ENCODE data around the gene NAA35.

The NAA35 gene

DNA sequence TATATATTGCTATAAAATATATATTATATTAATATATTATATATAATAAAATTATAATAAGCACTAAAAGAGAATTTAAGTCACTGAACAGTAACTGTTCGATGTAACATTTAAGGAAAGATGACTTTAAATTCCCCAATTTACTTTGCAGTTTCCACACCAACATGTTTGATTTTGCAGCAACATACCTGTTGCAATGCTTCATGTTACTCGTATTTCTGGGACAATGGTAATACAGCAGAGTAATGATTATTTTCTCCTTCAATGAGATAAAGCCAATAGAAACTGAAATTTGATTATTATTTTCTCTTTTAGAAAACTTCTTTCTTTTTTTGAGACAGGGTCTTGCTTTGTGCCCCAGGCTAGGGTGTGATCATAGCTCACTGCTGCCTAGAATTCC, 9.5 kb upstream of the NAA35 start:
- TF ChIP-seq TAF1 (IDR thresholded peaks at IDR 0.05; ENCODE audit: borderline replicate concordance, insufficient read depth, low read length) = no peak
- TF ChIP-seq POLR2AphosphoS5 (IDR thresholded peaks at IDR 0.05; ENCODE audit: low read depth, low read length) = no peak
- TF ChIP-seq REST (IDR thresholded peaks at IDR 0.05; ENCODE audit: insufficient read depth in 1 of 2, low read depth in 2 of 2, low read length in 2 of 2) = no peak
- TF ChIP-seq FOXP2 (optimal IDR thresholded peaks at IDR 0.05; ENCODE audit: borderline replicate concordance, extremely low read depth, extremely low read length, insufficient read depth) = no peak
- no peak for TF ChIP-seq SIN3A (IDR thresholded peaks at IDR 0.05; ENCODE audit: borderline replicate concordance, insufficient read depth, low read length)

DNA sequence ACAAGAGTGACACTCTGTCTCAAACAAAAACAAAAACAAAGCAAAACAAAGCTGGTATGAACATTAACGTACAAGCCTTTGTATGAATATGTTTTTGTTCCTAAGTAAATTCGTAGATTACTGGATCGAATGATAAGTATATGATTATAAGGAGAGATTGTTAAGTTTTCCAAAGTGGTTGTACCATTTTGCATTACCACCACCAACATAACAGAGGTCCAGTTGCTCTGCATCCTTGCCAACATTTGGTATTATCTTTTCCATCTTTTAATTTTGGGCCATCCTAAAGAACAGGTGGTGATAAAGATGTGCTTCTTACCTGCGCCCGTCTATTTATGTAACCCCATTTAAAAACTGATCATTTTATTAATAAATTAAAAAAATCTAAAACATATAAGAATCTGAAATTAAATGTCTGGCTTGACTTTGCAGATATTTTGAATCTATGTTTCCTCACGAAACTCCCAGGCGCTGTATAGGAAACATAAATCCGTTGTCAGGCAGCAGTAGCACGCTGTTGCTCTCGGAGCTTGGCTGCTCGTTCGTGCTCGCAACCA, 593 bp upstream of the NAA35 start:
- no peak for TF ChIP-seq REST (IDR thresholded peaks at IDR 0.05; ENCODE audit: insufficient read depth in 1 of 2, low read depth in 2 of 2, low read length in 2 of 2)
- TF ChIP-seq POLR2AphosphoS5 (IDR thresholded peaks at IDR 0.05; ENCODE audit: low read depth, low read length) = peak; percentile 56; the same call in 1 of the 2 replicates

GRCh38 chr9:85941622-85941940, 635 bp downstream of the NAA35 start:
- TF ChIP-seq FOXP2 (optimal IDR thresholded peaks at IDR 0.05; ENCODE audit: borderline replicate concordance, extremely low read depth, extremely low read length, insufficient read depth) (no peak), POLR2AphosphoS5 (IDR thresholded peaks at IDR 0.05; ENCODE audit: low read depth, low read length) (no peak), SIN3A (IDR thresholded peaks at IDR 0.05; ENCODE audit: borderline replicate concordance, insufficient read depth, low read length) (no peak), TAF1 (IDR thresholded peaks at IDR 0.05; ENCODE audit: borderline replicate concordance, insufficient read depth, low read length) (no peak), REST (IDR thresholded peaks at IDR 0.05; ENCODE audit: insufficient read depth in 1 of 2, low read depth in 2 of 2, low read length in 2 of 2) (no peak)

- TF ChIP-seq FOXP2 (optimal IDR thresholded peaks at IDR 0.05; ENCODE audit: borderline replicate concordance, extremely low read depth, extremely low read length, insufficient read depth) = no peak
- no peak for TF ChIP-seq TAF1 (IDR thresholded peaks at IDR 0.05; ENCODE audit: borderline replicate concordance, insufficient read depth, low read length)
- TF ChIP-seq POLR2AphosphoS5 (IDR thresholded peaks at IDR 0.05; ENCODE audit: low read depth, low read length) = no peak
- no peak for TF ChIP-seq SIN3A (IDR thresholded peaks at IDR 0.05; ENCODE audit: borderline replicate concordance, insufficient read depth, low read length)
- TF ChIP-seq REST (IDR thresholded peaks at IDR 0.05; ENCODE audit: insufficient read depth in 1 of 2, low read depth in 2 of 2, low read length in 2 of 2) = no peak
Measured at GRCh38 chr9:85941966-85942912, 1.3 kb downstream of the NAA35 start.
